ENCODE data around the gene GAB3. TPM values are rescaled to one million over a fixed set of nuclear protein-coding genes. Genes with fewer than 3 reads are reported as not detected.

Gene GAB3
- total RNA-seq, 1 donor from 2014 or later, result 0.90 TPM

GRCh38 chrX:154793084-154793795 lies 42.4 kb upstream of the GAB3 start:
- no peaks in the 10 kb centered on the region for H3K36me3 Mint-ChIP-seq (ENCODE audit: low read depth, unreplicated experiment)
- H3K27me3 Mint-ChIP-seq (ENCODE audit: unreplicated experiment), result no peaks in the 10 kb centered on the region
- no peaks in the 10 kb centered on the region for H3K4me1 Mint-ChIP-seq (ENCODE audit: unreplicated experiment)
- no peak for DNase-seq (ENCODE audit: low spot score)
- no peak overlapping the region for H3K4me3 Mint-ChIP-seq (ENCODE audit: unreplicated experiment)
- no peak overlapping the region for H3K27ac Mint-ChIP-seq (ENCODE audit: unreplicated experiment)
- no peak for TF ChIP-seq CTCF (IDR thresholded peaks at IDR 0.05; ENCODE audit: unreplicated experiment)
- no peaks in the 10 kb centered on the region for H3K9me3 Mint-ChIP-seq (ENCODE audit: unreplicated experiment)

GRCh38 chrX:154791939-154792338 lies 41.1 kb upstream of the GAB3 start:
- TF ChIP-seq CTCF (IDR thresholded peaks at IDR 0.05; ENCODE audit: unreplicated experiment), result no peak
- Mint-ChIP-seq H3K27me3 (ENCODE audit: unreplicated experiment) (peaks cover 2% of the 10 kb centered on the region), H3K4me3 (ENCODE audit: unreplicated experiment) (no peak overlapping the region)

GRCh38 chrX:154791467-154791866 lies 40.6 kb upstream of the GAB3 start:
- DNase-seq (ENCODE audit: low spot score), result no peak
- TF ChIP-seq CTCF (IDR thresholded peaks at IDR 0.05; ENCODE audit: unreplicated experiment), result no peak
- H3K27me3 Mint-ChIP-seq (ENCODE audit: unreplicated experiment), result peaks cover 2% of the 10 kb centered on the region
- no peak overlapping the region for H3K27ac Mint-ChIP-seq (ENCODE audit: unreplicated experiment)
- peaks cover 4% of the 10 kb centered on the region for H3K36me3 Mint-ChIP-seq (ENCODE audit: low read depth, unreplicated experiment)
- peaks cover 2% of the 10 kb centered on the region for H3K4me1 Mint-ChIP-seq (ENCODE audit: unreplicated experiment)
- no peaks in the 10 kb centered on the region for H3K9me3 Mint-ChIP-seq (ENCODE audit: unreplicated experiment)
- H3K4me3 Mint-ChIP-seq (ENCODE audit: unreplicated experiment), result no peak overlapping the region

More at GRCh38 chrX:154791939-154792338, 41.1 kb upstream of the GAB3 start:
- H3K9me3 Mint-ChIP-seq (ENCODE audit: unreplicated experiment), result no peaks in the 10 kb centered on the region
- peaks cover 1% of the 10 kb centered on the region for H3K4me1 Mint-ChIP-seq (ENCODE audit: unreplicated experiment)
- DNase-seq (ENCODE audit: low spot score), result no peak
- no peak overlapping the region for H3K27ac Mint-ChIP-seq (ENCODE audit: unreplicated experiment)
- H3K36me3 Mint-ChIP-seq (ENCODE audit: low read depth, unreplicated experiment), result peaks cover 2% of the 10 kb centered on the region

GRCh38 chrX:154785716-154786115 lies 34.8 kb upstream of the GAB3 start:
- Mint-ChIP-seq H3K27ac (ENCODE audit: unreplicated experiment) (no peak overlapping the region), H3K4me1 (ENCODE audit: unreplicated experiment) (peaks cover 19% of the 10 kb centered on the region), H3K27me3 (ENCODE audit: unreplicated experiment) (peaks cover 7% of the 10 kb centered on the region), H3K4me3 (ENCODE audit: unreplicated experiment) (no peak overlapping the region), H3K9me3 (ENCODE audit: unreplicated experiment) (no peaks in the 10 kb centered on the region), H3K36me3 (ENCODE audit: low read depth, unreplicated experiment) (peaks cover 8% of the 10 kb centered on the region)
- no peak for TF ChIP-seq CTCF (IDR thresholded peaks at IDR 0.05; ENCODE audit: unreplicated experiment)
- DNase-seq (ENCODE audit: low spot score), result no peak

- Mint-ChIP-seq H3K27me3 (ENCODE audit: unreplicated experiment) (peaks cover 7% of the 10 kb centered on the region), H3K4me1 (ENCODE audit: unreplicated experiment) (peaks cover 19% of the 10 kb centered on the region), H3K36me3 (ENCODE audit: low read depth, unreplicated experiment) (peaks cover 8% of the 10 kb centered on the region), H3K4me3 (ENCODE audit: unreplicated experiment) (peak overlapping the region; percentile 27), H3K9me3 (ENCODE audit: unreplicated experiment) (no peaks in the 10 kb centered on the region), H3K27ac (ENCODE audit: unreplicated experiment) (peak overlapping the region; percentile 61)
- no peak for TF ChIP-seq CTCF (IDR thresholded peaks at IDR 0.05; ENCODE audit: unreplicated experiment)
- DNase-seq (ENCODE audit: low spot score), result no peak
Measured at GRCh38 chrX:154784149-154784995, 33.5 kb upstream of the GAB3 start.

Measured in endothelial cell (in vitro differentiated cells).